Measurements from ENCODE around the gene C11orf68. TPM values are rescaled to one million over a fixed set of nuclear protein-coding genes. Genes with fewer than 3 reads are reported as not detected.

Gene C11orf68
- total and polyA plus RNA-seq, 10 of the 15 experiments (the other 5 are each of a cell fraction or from before 2014, with no cell fraction given) = 3.0 to 25.4 (median 16.7) TPM

DNA sequence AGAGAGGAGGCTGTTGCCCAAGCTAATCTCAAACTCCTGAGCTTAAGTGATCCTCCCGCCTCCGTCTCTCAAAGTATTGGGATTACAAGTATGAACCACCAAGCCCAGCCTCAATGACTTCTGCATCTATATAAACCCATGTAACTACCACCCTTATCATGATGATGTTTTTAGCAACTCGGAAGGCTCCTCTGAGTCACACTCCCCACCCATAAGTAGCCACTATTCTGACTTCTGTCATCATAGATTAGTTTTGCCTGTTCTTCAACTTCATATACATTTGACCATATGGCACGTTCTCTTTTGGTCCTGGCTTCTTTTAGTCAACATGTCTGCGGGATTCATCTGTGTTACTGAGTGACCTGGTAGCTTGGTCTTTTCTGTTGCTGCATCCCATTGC, 12.3 kb downstream of the C11orf68 start (continued):
- TF ChIP-seq, protein P1, sequence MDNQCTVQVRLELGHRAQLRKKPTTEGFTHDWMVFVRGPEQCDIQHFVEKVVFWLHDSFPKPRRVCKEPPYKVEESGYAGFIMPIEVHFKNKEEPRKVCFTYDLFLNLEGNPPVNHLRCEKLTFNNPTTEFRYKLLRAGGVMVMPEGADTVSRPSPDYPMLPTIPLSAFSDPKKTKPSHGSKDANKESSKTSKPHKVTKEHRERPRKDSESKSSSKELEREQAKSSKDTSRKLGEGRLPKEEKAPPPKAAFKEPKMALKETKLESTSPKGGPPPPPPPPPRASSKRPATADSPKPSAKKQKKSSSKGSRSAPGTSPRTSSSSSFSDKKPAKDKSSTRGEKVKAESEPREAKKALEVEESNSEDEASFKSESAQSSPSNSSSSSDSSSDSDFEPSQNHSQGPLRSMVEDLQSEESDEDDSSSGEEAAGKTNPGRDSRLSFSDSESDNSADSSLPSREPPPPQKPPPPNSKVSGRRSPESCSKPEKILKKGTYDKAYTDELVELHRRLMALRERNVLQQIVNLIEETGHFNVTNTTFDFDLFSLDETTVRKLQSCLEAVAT (IDR thresholded peaks at IDR 0.05) = no peak
- no peak for TF ChIP-seq YY1 (IDR thresholded peaks at IDR 0.05; ENCODE audit: low read depth, low read length)
- TF ChIP-seq, protein P2, sequence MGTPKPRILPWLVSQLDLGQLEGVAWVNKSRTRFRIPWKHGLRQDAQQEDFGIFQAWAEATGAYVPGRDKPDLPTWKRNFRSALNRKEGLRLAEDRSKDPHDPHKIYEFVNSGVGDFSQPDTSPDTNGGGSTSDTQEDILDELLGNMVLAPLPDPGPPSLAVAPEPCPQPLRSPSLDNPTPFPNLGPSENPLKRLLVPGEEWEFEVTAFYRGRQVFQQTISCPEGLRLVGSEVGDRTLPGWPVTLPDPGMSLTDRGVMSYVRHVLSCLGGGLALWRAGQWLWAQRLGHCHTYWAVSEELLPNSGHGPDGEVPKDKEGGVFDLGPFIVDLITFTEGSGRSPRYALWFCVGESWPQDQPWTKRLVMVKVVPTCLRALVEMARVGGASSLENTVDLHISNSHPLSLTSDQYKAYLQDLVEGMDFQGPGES (IDR thresholded peaks at IDR 0.05) = no peak
- TF ChIP-seq SMARCA5 (IDR thresholded peaks at IDR 0.05) = no peak
- TF ChIP-seq, protein P3, sequence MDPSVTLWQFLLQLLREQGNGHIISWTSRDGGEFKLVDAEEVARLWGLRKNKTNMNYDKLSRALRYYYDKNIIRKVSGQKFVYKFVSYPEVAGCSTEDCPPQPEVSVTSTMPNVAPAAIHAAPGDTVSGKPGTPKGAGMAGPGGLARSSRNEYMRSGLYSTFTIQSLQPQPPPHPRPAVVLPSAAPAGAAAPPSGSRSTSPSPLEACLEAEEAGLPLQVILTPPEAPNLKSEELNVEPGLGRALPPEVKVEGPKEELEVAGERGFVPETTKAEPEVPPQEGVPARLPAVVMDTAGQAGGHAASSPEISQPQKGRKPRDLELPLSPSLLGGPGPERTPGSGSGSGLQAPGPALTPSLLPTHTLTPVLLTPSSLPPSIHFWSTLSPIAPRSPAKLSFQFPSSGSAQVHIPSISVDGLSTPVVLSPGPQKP (IDR thresholded peaks at IDR 0.05; ENCODE audit: low read depth, low read length) = no peak
- no peak for TF ChIP-seq SREBF1 (IDR thresholded peaks at IDR 0.05; ENCODE audit: low read length)
- no peak for TF ChIP-seq TARDBP (IDR thresholded peaks at IDR 0.05; ENCODE audit: borderline replicate concordance)
- TF ChIP-seq ZSCAN29 (IDR thresholded peaks at IDR 0.05) = no peak
- TF ChIP-seq PAX5 (IDR thresholded peaks at IDR 0.05; ENCODE audit: borderline replicate concordance, low read depth, low read length) = no peak
- TF ChIP-seq TCF12 (IDR thresholded peaks at IDR 0.05; ENCODE audit: low read depth, low read length) = no peak
- no peak for TF ChIP-seq HDAC2 (IDR thresholded peaks at IDR 0.05)
- no peak for TF ChIP-seq SUZ12 (IDR thresholded peaks at IDR 0.05; ENCODE audit: unreplicated experiment)

Data from GM12878 (cell line).